Measurements from ENCODE around the gene TNFAIP3.

Gene TNFAIP3

DNA sequence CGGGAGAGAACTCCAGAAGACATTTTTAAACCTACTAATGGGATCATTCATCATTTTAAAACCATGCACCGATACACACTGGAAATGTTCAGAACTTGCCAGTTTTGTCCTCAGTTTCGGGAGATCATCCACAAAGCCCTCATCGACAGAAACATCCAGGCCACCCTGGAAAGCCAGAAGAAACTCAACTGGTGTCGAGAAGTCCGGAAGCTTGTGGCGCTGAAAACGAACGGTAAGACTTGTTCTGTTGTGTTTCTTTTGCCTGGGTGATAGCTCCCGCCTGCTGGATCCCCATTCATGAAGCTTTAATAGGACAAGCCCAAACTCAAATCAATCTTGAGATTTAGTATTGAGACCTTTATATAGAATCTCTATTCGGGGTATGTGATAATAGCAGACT lies 4.2 kb downstream of the TNFAIP3 start:
- FAIRE-seq: no peak

GRCh38 chr6:137871831-137872454 lies 4.9 kb downstream of the TNFAIP3 start:
- TF ChIP-seq, protein P1, sequence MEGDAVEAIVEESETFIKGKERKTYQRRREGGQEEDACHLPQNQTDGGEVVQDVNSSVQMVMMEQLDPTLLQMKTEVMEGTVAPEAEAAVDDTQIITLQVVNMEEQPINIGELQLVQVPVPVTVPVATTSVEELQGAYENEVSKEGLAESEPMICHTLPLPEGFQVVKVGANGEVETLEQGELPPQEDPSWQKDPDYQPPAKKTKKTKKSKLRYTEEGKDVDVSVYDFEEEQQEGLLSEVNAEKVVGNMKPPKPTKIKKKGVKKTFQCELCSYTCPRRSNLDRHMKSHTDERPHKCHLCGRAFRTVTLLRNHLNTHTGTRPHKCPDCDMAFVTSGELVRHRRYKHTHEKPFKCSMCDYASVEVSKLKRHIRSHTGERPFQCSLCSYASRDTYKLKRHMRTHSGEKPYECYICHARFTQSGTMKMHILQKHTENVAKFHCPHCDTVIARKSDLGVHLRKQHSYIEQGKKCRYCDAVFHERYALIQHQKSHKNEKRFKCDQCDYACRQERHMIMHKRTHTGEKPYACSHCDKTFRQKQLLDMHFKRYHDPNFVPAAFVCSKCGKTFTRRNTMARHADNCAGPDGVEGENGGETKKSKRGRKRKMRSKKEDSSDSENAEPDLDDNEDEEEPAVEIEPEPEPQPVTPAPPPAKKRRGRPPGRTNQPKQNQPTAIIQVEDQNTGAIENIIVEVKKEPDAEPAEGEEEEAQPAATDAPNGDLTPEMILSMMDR (IDR thresholded peaks at IDR 0.05; ENCODE audit: insufficient read depth, missing control alignments): no peak
- FAIRE-seq (no peak), DNase-seq (ENCODE audit: insufficient read length, low spot score) (no peak)

More for the DNA sequence above, 4.2 kb downstream of the TNFAIP3 start:
- TF ChIP-seq, protein P1 (IDR thresholded peaks at IDR 0.05; ENCODE audit: insufficient read depth, missing control alignments): no peak
- no peak for DNase-seq (ENCODE audit: insufficient read length, low spot score)

- no peak for FAIRE-seq
- TF ChIP-seq, protein P1 (IDR thresholded peaks at IDR 0.05; ENCODE audit: insufficient read depth, missing control alignments): no peak
Measured at GRCh38 chr6:137872581-137873115, 5.6 kb downstream of the TNFAIP3 start.

DNA sequence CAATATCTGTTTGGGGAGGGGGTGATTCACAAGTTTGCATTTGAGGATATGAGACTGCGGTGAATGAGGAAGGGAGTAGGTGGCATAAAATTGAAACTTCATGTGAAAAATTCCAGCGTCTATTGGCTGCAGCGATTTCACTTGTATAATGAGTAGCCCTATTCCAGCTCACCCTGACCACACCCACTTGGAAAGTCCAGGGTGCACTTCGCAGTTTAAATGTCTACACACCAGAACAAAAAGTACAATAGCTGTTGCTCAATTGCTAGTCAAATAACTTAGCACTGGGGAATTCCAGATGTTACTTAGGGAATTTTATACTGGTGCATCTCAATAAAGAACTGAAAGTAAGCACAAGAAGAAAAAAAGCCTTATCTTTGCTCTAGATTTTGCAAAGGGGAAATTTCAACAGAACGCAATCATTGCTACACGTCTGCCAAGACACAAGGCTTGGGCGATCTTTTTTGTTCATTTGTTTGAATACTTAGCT lies 6.3 kb downstream of the TNFAIP3 start:
- FAIRE-seq: no peak

More at GRCh38 chr6:137872581-137873115, 5.6 kb downstream of the TNFAIP3 start:
- no peak for DNase-seq (ENCODE audit: insufficient read length, low spot score)

DNA sequence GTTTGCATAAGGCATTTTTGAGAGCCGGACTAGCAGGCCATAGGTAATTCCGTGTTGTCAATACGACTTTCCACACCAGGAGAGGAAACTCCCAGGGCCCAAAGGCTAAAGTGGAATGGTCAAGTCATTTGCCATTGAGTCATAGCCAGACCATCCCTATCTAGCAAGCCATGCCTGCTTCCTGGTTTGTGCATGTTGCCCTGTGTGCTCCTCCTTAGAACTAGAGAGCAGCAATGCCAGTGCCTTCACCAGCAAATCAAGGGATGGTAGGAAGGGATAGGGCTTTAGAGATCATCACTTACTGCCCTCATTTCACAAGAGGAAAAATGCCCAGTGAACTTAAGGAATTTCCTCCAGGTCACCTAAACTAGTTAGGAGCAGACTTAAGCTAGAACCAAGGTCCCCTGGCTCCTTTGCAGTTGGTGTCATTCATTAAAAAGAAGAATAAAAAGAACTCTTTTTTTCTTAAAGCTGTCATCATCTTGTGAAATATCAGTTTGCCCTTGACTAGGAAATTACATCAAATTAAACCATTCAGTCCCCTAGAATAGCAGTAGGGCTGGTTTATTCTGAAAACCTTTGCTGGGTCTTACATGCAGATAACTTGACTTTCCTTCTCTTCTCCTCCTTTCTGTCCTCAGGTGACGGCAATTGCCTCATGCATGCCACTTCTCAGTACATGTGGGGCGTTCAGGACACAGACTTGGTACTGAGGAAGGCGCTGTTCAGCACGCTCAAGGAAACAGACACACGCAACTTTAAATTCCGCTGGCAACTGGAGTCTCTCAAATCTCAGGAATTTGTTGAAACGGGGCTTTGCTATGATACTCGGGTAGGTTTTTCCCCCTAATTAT lies 7.4 kb downstream of the TNFAIP3 start:
- DNase-seq (ENCODE audit: insufficient read length, low spot score) (no peak), FAIRE-seq (no peak)

More for the DNA sequence above, 6.3 kb downstream of the TNFAIP3 start:
- DNase-seq (ENCODE audit: insufficient read length, low spot score): no peak
- TF ChIP-seq, protein P1 (IDR thresholded peaks at IDR 0.05; ENCODE audit: insufficient read depth, missing control alignments): no peak

DNA sequence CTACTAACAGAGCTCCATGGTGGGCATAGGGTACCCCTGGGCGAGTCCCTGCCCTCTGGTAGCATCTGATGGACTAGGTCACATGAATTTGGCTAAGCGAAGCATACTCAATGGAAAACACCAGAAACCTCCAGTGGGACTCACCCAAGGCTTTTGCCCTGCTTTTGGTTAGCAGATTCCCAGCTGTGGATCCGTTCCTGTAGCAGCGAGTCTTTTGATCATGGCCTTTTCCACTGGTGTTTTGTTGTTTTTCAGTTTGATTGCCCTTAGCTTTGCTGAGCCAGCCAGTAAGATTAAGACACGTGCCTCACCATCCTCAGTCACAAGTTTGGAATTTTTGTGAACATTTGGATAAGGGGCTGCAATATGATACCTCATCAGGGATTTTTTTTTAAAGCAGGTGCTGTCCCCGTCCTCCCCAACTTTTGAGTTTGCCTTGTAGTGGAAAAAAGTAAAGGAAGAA lies 8.0 kb downstream of the TNFAIP3 start:
- TF ChIP-seq, protein P1 (IDR thresholded peaks at IDR 0.05; ENCODE audit: insufficient read depth, missing control alignments): no peak
- FAIRE-seq: no peak
- DNase-seq (ENCODE audit: insufficient read length, low spot score): no peak

More for the DNA sequence above, 7.4 kb downstream of the TNFAIP3 start:
- TF ChIP-seq, protein P1 (IDR thresholded peaks at IDR 0.05; ENCODE audit: insufficient read depth, missing control alignments): no peak
